GM23248 (cell line): ENCODE measurements around the gene MID1. TPM values are rescaled to one million over a fixed set of nuclear protein-coding genes. Genes with fewer than 3 reads are reported as not detected.
A peak's percentile ranks its signal among the peaks of the same experiment; 100 is the strongest.

Experiments
- DNase-seq: peaks from one replicate; pipeline ENCODE4 v3.0.0-alpha.2; 2015
- H2AFZ ChIP-seq: fragments of 200-600 bp; sonication (generic); 2 replicates; pipeline ENCODE4 v1.6.1; 2016; ENCODE audit warnings: antibody characterized with exemption
- H3F3A ChIP-seq: fragments of 200-600 bp; sonication (generic); 2 replicates; pipeline ENCODE4 v1.6.1; 2016; ENCODE audit warnings: mild to moderate bottlenecking, antibody characterized with exemption, mixed run types; ENCODE audit not compliant: insufficient read depth
- H3K27ac ChIP-seq: fragments of 200-600 bp; sonication (generic); 2 replicates; pipeline ENCODE4 v1.5.1; 2016; ENCODE audit warnings: mild to moderate bottlenecking
- H3K27me3 ChIP-seq: fragments of 200-600 bp; sonication (generic); replicated peaks from 2 replicates; pipeline ENCODE4 v1.6.1; 2016; ENCODE audit warnings: mild to moderate bottlenecking; ENCODE audit not compliant: insufficient read depth
- H3K36me3 ChIP-seq: fragments of 200-600 bp; sonication (generic); 2 replicates; pipeline ENCODE4 v1.6.1; 2016; ENCODE audit warnings: low read depth, mild to moderate bottlenecking
- H3K4me1 ChIP-seq: fragments of 200-600 bp; sonication (generic); 2 replicates; pipeline ENCODE4 v1.6.1; 2016; ENCODE audit warnings: mild to moderate bottlenecking; ENCODE audit not compliant: insufficient read depth
- H3K4me2 ChIP-seq: fragments of 200-600 bp; sonication (generic); one replicate; pipeline ENCODE4 v1.6.1; 2016; ENCODE audit warnings: mild to moderate bottlenecking; ENCODE audit not compliant: unreplicated experiment
- H3K4me3 ChIP-seq: fragments of 200-600 bp; sonication (generic); 2 replicates; pipeline ENCODE4 v1.5.1; 2016; ENCODE audit warnings: mild to moderate bottlenecking
- H3K79me2 ChIP-seq: fragments of 200-600 bp; sonication (generic); 2 replicates; pipeline ENCODE4 v1.6.1; 2016; ENCODE audit warnings: mild to moderate bottlenecking; ENCODE audit not compliant: insufficient read depth
- H3K9ac ChIP-seq: fragments of 200-600 bp; sonication (generic); 2 replicates; pipeline ENCODE4 v1.6.1; 2016; ENCODE audit warnings: mild to moderate bottlenecking
- H3K9me2 ChIP-seq: fragments of 200-600 bp; sonication (generic); 2 replicates; pipeline ENCODE4 v1.6.1; 2016; ENCODE audit warnings: mixed run types, mild to moderate bottlenecking, moderate library complexity; ENCODE audit not compliant: insufficient read depth
- H3K9me3 ChIP-seq: fragments of 200-600 bp; sonication (generic); one replicate; pipeline ENCODE4 v1.6.1; 2017; ENCODE audit warnings: low read depth
- H4K20me1 ChIP-seq: fragments of 200-600 bp; sonication (generic); 2 replicates; pipeline ENCODE4 v1.6.0; 2016; ENCODE audit not compliant: insufficient read depth
- EZH2 ChIP-seq: fragments of 200-600 bp; sonication (generic); IDR thresholded peaks from 2 replicates; pipeline ENCODE4 v1.6.1; 2018; ENCODE audit warnings: antibody characterized with exemption, mild to moderate bottlenecking; ENCODE audit not compliant: insufficient read depth, poor library complexity, severe bottlenecking
- EZH2phosphoT487 ChIP-seq: fragments of 200-600 bp; sonication (generic); IDR thresholded peaks from 2 replicates; pipeline ENCODE4 v1.6.1; 2018; ENCODE audit warnings: antibody characterized with exemption, moderate library complexity, mild to moderate bottlenecking, low read depth; ENCODE audit not compliant: insufficient read depth
- WGBS, 2 experiments: methylation state at CpG; one replicate each; pipeline ENCODE4 v1.1.6; 2015 to 2017; ENCODE audit warnings: low lambda C conversion rate in 2 of 2, low coverage in 1 of 2; ENCODE audit errors: missing lambda C conversion rate in 2 of 2; 5-methylcytosine and 5-hydroxymethylcytosine counted together
- in situ Hi-C: fragments of 300-500 bp; cut with MboI; formaldehyde crosslinking; loops from 2 replicates; pipeline ENCODE4 v1.15.0; 2020
- polyA plus RNA-seq: library from polyadenylated mRNA; unstranded; fragments of >200 nt; fragmentation: Nextera tagmentation; extraction: Ambion mirVana; gene quantifications from 2 replicates; pipeline ENCODE4 v1.2.1, GENCODE V29; 2016
- total RNA-seq: library from RNA; depleted of rRNA; stranded (reverse); fragments of >200 nt; shearing (Covaris generic); gene quantifications from 2 replicates; pipeline ENCODE4 v1.2.3, GENCODE V29; 2014

Gene MID1
- total and polyA plus RNA-seq, 2 experiments from 2014 or later, result 5.6 to 5.9 TPM

- H3K36me3 ChIP-seq, result no peaks in the 10 kb centered on the region
- H3K4me3 ChIP-seq, result no peak overlapping the region
- no peak overlapping the region for H3K4me2 ChIP-seq
- no peak overlapping the region for H2AFZ ChIP-seq
- no peaks in the 10 kb centered on the region for H3K27me3 ChIP-seq
- H4K20me1 ChIP-seq, result no peaks in the 10 kb centered on the region
- H3K27ac ChIP-seq, result no peak overlapping the region
- no peaks in the 10 kb centered on the region for H3K9me3 ChIP-seq
- no peak overlapping the region for H3K9ac ChIP-seq
- in situ Hi-C loops, result loop anchor here (25.0 kb wide), 1 partner anchor 390 kb away; no protein-coding TSS in a partner anchor
- DNase-seq, result no peak
- no peaks in the 10 kb centered on the region; the same call in 1 of the 2 replicates for H3K79me2 ChIP-seq
- H3K4me1 ChIP-seq, result no peaks in the 10 kb centered on the region
- no peaks in the 10 kb centered on the region for H3K9me2 ChIP-seq
- no peak for TF ChIP-seq EZH2phosphoT487
- TF ChIP-seq EZH2, result no peak
- WGBS, 2 experiments, result 95 to 100% methylated on average over 2 of the region's 2 CpGs
- H3F3A ChIP-seq, result 0 out of 2 replicates have a peak, but pooled peaks cover under 1% of the 10 kb centered on the region
Measured at GRCh38 chrX:10602646-10603045, 17.7 kb downstream of the MID1 start.

GRCh38 chrX:10600479-10600878 is 19.9 kb downstream of the MID1 start:
- no peak for TF ChIP-seq EZH2phosphoT487
- TF ChIP-seq EZH2, result no peak
- Histone ChIP-seq H3K36me3 (no peaks in the 10 kb centered on the region), H3F3A (no peaks in the 10 kb centered on the region), H3K4me2 (no peak overlapping the region), H3K9me2 (no peaks in the 10 kb centered on the region), H3K9ac (no peak overlapping the region), H3K79me2 (no peaks in the 10 kb centered on the region), H3K4me1 (no peaks in the 10 kb centered on the region), H3K9me3 (no peaks in the 10 kb centered on the region), H4K20me1 (no peaks in the 10 kb centered on the region), H3K27me3 (no peaks in the 10 kb centered on the region), H3K27ac (no peak overlapping the region), H3K4me3 (no peak overlapping the region), H2AFZ (no peak overlapping the region)
- no peak for DNase-seq
- WGBS, 2 experiments, result 85 to 94% methylated on average over 1 of the region's 1 CpG
- in situ Hi-C loops, result loop anchor here (25.0 kb wide), 1 partner anchor 388 kb away; no protein-coding TSS in a partner anchor

DNA sequence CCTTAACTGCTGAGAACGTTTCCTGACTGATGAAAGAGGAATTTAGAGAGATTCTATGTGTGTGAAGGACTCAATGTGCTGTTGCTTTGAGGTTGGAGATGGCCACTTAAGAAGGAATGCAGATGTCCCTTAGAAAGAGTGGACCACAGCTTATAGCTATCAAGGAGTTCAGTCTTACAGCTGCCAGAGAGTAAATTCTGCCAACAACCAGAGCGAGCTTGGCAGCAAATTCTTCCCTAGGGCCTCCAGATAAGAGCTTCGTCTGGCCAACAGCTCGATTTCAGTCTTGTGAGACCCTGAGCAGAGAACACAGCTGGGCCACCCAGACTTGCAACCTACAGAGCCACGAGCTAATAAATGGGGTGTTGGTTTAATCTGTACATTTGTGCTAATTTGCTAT is 21.8 kb downstream of the MID1 start:
- no peaks in the 10 kb centered on the region for H4K20me1 ChIP-seq
- H2AFZ ChIP-seq, result no peak overlapping the region
- H3K9ac ChIP-seq, result no peak overlapping the region
- no peaks in the 10 kb centered on the region for H3K79me2 ChIP-seq
- no peak overlapping the region for H3K27ac ChIP-seq
- no peak for DNase-seq
- no peaks in the 10 kb centered on the region for H3K27me3 ChIP-seq
- H3K4me3 ChIP-seq, result no peak overlapping the region
- no peaks in the 10 kb centered on the region for H3K9me2 ChIP-seq
- TF ChIP-seq EZH2, result no peak
- TF ChIP-seq EZH2phosphoT487, result no peak
- H3F3A ChIP-seq, result no peaks in the 10 kb centered on the region
- in situ Hi-C loops, result no loop called here
- no peaks in the 10 kb centered on the region for H3K36me3 ChIP-seq
- WGBS, 2 experiments, result 52 to 61% methylated on average over 5 of the region's 5 CpGs
- H3K4me2 ChIP-seq, result no peak overlapping the region
- H3K9me3 ChIP-seq, result no peaks in the 10 kb centered on the region
- H3K4me1 ChIP-seq, result no peaks in the 10 kb centered on the region

- H3K4me3 ChIP-seq, result no peak overlapping the region
- DNase-seq, result peak; percentile 57
- 100% methylated on average over 1 of the region's 1 CpG for WGBS, 2 experiments
Measured at GRCh38 chrX:10597871-10598270, 22.5 kb downstream of the MID1 start.

More at GRCh38 chrX:10597871-10598270, 22.5 kb downstream of the MID1 start:
- no peaks in the 10 kb centered on the region for H4K20me1 ChIP-seq
- H3K4me2 ChIP-seq, result no peak overlapping the region
- in situ Hi-C loops, result no loop called here
- H3K4me1 ChIP-seq, result no peaks in the 10 kb centered on the region
- H3F3A ChIP-seq, result no peaks in the 10 kb centered on the region
- TF ChIP-seq EZH2, result no peak
- H2AFZ ChIP-seq, result no peak overlapping the region
- H3K9me2 ChIP-seq, result no peaks in the 10 kb centered on the region
- no peaks in the 10 kb centered on the region for H3K9me3 ChIP-seq
- H3K27ac ChIP-seq, result no peak overlapping the region
- no peaks in the 10 kb centered on the region for H3K79me2 ChIP-seq
- H3K27me3 ChIP-seq, result no peaks in the 10 kb centered on the region
- no peak overlapping the region for H3K9ac ChIP-seq
- no peaks in the 10 kb centered on the region for H3K36me3 ChIP-seq
